K562 (cell line): Measurements from ENCODE around the gene RHD. TPM values are rescaled to one million over a fixed set of nuclear protein-coding genes. Genes with fewer than 3 reads are reported as not detected.

Experiments used
- BMI1 ChIP-seq: fragments of 150-350 bp; IDR thresholded peaks from 2 replicates; pipeline ENCODE4 v1.6.1; 2014; ENCODE audit warnings: low read length
- CBX2 ChIP-seq: fragments of 200-600 bp; sonication (generic); IDR thresholded peaks from one replicate; pipeline ENCODE4 v1.6.1; 2012; ENCODE audit warnings: mild to moderate bottlenecking, low read length, inconsistent platforms; ENCODE audit not compliant: insufficient read depth, poor library complexity, severe bottlenecking
- CC2D1A ChIP-seq: fragments of 450-650 bp; IDR thresholded peaks from 2 replicates; pipeline ENCODE4 v1.6.1; 2017; ENCODE audit warnings: mild to moderate bottlenecking
- CHCHD3 ChIP-seq: fragments of 250-450 bp; sonication (Bioruptor Pico); IDR thresholded peaks from 2 replicates; pipeline ENCODE4 v2.1.2; 2022; ENCODE audit warnings: mild to moderate bottlenecking
- ERF ChIP-seq: fragments of 450-650 bp; formaldehyde crosslinking; IDR thresholded peaks from 2 replicates; pipeline ENCODE4 v1.4.0; 2020; ENCODE audit warnings: mild to moderate bottlenecking, mixed read lengths
- HMG20B ChIP-seq: fragments of 250-450 bp; sonication (Bioruptor Pico); IDR thresholded peaks from 2 replicates; pipeline ENCODE4 v1.5.0; 2021; ENCODE audit warnings: mild to moderate bottlenecking
- NR2C2 ChIP-seq, 2 experiments: fragments of 200-800 bp in 1 of 2; sonication (Bioruptor generic) in 1 of 2; sonication (generic) in 1 of 2; formaldehyde crosslinking in 1 of 2; IDR thresholded peaks; 2 replicates each; pipeline versions ENCODE4 v1.6.1 to v1.8.0; 2016 to 2022; ENCODE audit warnings: mild to moderate bottlenecking in 1 of 2, missing compliant biosample characterization in 1 of 2, missing genetic modification characterization in 1 of 2, missing genetic modification reagents in 1 of 2
- RNF2 ChIP-seq: sonication (generic); IDR thresholded peaks from 2 replicates; pipeline ENCODE4 v1.6.1; 2016
- ZNF24 ChIP-seq: fragments of 450-650 bp; IDR thresholded peaks from 2 replicates; pipeline ENCODE4 v1.6.1; 2016
- ZNF263 ChIP-seq: sonication (generic); formaldehyde crosslinking; IDR thresholded peaks from 2 replicates; pipeline ENCODE4 v1.8.0; 2022; ENCODE audit warnings: mild to moderate bottlenecking, missing genetic modification reagents, borderline replicate concordance
- ZNF324 ChIP-seq: fragments of 250-450 bp; sonication (Bioruptor Pico); IDR thresholded peaks from 2 replicates; pipeline ENCODE4 v1.4.0; 2020; ENCODE audit warnings: mild to moderate bottlenecking
- ZNF347 ChIP-seq: fragments of 450-650 bp; formaldehyde crosslinking; IDR thresholded peaks from 2 replicates; pipeline ENCODE4 v1.4.0; 2020; ENCODE audit warnings: low read depth, mild to moderate bottlenecking, moderate library complexity
- ZNF41 ChIP-seq: fragments of 250-450 bp; sonication (Bioruptor Pico); conservative IDR thresholded peaks from 2 replicates; pipeline ENCODE4 v1.4.0; 2020; ENCODE audit warnings: mild to moderate bottlenecking
- ZNF444 ChIP-seq: fragments of 250-450 bp; sonication (Bioruptor Pico); IDR thresholded peaks from 2 replicates; pipeline ENCODE4 v1.4.0; 2020; ENCODE audit warnings: mild to moderate bottlenecking, moderate library complexity
- ZNF589 ChIP-seq: fragments of 200-800 bp; sonication (Bioruptor generic); IDR thresholded peaks from 2 replicates; pipeline ENCODE4 v1.6.1; 2016; ENCODE audit warnings: low read depth, missing genetic modification characterization, missing compliant biosample characterization
- ZZZ3 ChIP-seq: fragments of 450-650 bp; IDR thresholded peaks from 2 replicates; pipeline ENCODE4 v1.6.1; 2016; ENCODE audit warnings: antibody characterized with exemption, mild to moderate bottlenecking, moderate library complexity
- polyA plus RNA-seq, 8 experiments: library from polyadenylated mRNA; depleted of rRNA in 4 of 8; stranded (reverse) in 5 of 8; unstranded in 3 of 8; fragments of >200 nt; fragmentation: Nextera tagmentation in 2 of 8; fragmentation: Illumina TruSeq in 1 of 8; extraction: Ambion mirVana in 2 of 8; extraction: Trizol in 1 of 8; gene quantifications; 2 replicates each; pipeline versions ENCODE4 v1.2.1 to v1.2.3, GENCODE V29; 2011 to 2014; ENCODE audit warnings: inconsistent platforms in 1 of 8, missing spikeins in 1 of 8
- total RNA-seq, 7 experiments: library from RNA; depleted of rRNA in 6 of 7; stranded (reverse); fragments of >200 nt in 6 of 7; fragmentation: Illumina TruSeq in 2 of 7; extraction: Trizol in 2 of 7; gene quantifications; 2 replicates each; pipeline versions ENCODE4 v1.2.1 to v1.2.3, GENCODE V29; 2011 to 2021; ENCODE audit warnings: low replicate concordance in 1 of 7
- TF ChIP-seq, protein P1 (sequence below): IDR thresholded peaks from 2 replicates; pipeline ENCODE4 v1.6.1; 2011; ENCODE audit not compliant: insufficient read length; ENCODE audit errors: extremely low read depth
- TF ChIP-seq, protein P2 (sequence below): fragments of 250-450 bp; sonication (Bioruptor Pico); IDR thresholded peaks from 2 replicates; pipeline ENCODE4 v1.8.0; 2021; ENCODE audit warnings: mild to moderate bottlenecking, moderate library complexity
- TF ChIP-seq, protein P3 (sequence below): fragments of 250-450 bp; sonication (Bioruptor Pico); IDR thresholded peaks from 2 replicates; pipeline ENCODE4 v1.8.0; 2021; ENCODE audit warnings: borderline replicate concordance, mild to moderate bottlenecking, moderate library complexity; ENCODE audit not compliant: poor library complexity, severe bottlenecking
- TF ChIP-seq, protein P4 (sequence below): IDR thresholded peaks from 2 replicates; pipeline ENCODE4 v1.6.1; 2016; ENCODE audit warnings: missing genetic modification characterization, missing compliant biosample characterization
- TF ChIP-seq, protein P5 (sequence below): sonication (generic); formaldehyde crosslinking; IDR thresholded peaks from 2 replicates; pipeline ENCODE4 v1.8.0; 2022; ENCODE audit warnings: mild to moderate bottlenecking, missing genetic modification reagents, borderline replicate concordance

The RHD gene
- total and polyA plus RNA-seq, 9 of the 15 experiments (the other 6 are each of a cell fraction or from before 2014, with no cell fraction given) = 8.8 to 32.4 (median 15.0) TPM

DNA sequence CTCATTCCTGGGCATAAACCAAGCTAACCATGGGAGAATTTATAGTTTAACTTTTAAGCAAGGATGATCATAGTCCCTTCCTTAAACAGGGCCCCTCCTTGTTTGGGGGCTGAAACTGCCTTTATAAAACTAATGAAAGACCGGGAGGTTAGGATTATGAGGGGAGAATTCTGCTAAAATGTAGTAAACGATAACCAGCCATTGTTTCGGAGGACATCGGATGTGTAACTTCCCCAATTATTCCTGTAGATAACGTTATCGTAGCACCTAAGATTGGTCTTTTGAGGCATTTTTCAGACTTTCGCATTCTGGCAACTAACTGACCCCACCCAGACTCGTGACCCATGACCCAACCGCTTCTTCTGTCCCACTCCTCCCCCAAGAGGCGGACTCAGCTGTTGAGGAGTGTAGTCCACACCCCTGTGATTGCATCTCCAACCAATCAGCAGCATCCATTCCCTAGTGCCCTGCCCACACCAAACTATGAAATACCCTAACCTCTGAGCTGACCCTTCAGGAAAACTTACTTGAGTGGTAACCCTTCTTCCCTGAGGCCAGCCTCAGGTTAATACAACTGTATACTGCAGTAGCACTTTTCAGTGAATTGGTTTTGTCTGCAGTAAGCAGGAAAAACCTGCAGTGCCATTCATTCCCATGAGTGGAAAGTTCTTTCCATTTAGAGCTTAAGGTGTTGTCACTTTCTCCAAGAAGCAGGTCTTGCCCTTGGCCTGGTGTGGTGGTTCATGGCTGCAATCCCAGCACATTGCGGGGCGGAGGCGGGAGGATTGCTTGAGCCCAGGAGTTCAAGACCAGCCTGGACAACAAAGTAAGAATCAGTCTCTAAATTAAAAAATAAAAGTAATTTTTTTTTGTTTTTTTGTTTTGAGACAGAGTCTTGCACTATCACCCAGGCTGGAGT, 39.2 kb upstream of the RHD start (continued):
- TF ChIP-seq, protein P1, sequence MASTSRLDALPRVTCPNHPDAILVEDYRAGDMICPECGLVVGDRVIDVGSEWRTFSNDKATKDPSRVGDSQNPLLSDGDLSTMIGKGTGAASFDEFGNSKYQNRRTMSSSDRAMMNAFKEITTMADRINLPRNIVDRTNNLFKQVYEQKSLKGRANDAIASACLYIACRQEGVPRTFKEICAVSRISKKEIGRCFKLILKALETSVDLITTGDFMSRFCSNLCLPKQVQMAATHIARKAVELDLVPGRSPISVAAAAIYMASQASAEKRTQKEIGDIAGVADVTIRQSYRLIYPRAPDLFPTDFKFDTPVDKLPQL = no peak
- TF ChIP-seq ZNF324 (CRISPR knock-in tag) (no peak), ZNF263 (CRISPR knock-in tag) (peak; percentile 56; the same call in 1 of the 2 replicates), HMG20B (CRISPR knock-in tag) (no peak), BMI1 (no peak), ZNF589 (0 out of 2 replicates have a peak, but pooled peaks have one; percentile 47), ZZZ3 (no peak), CBX2 (no peak), CC2D1A (peak; percentile 55; the same call in 1 of the 2 replicates), ZNF24 (no peak), ERF (CRISPR knock-in tag) (0 out of 2 replicates have a peak, but pooled peaks have one; percentile 49), NR2C2 (CRISPR knock-in tag; IDR thresholded peaks at IDR 0.05) (peak; percentile 91), NR2C2 (tag; IDR thresholded peaks at IDR 0.05) (peak; percentile 98), RNF2 (peak; percentile 86; the same call in 1 of the 2 replicates), ZNF347 (CRISPR knock-in tag) (no peak), ZNF444 (CRISPR knock-in tag) (no peak), ZNF41 (peak; percentile 8; the same call in 1 of the 2 replicates), CHCHD3 (no peak)
- TF ChIP-seq, protein P2, sequence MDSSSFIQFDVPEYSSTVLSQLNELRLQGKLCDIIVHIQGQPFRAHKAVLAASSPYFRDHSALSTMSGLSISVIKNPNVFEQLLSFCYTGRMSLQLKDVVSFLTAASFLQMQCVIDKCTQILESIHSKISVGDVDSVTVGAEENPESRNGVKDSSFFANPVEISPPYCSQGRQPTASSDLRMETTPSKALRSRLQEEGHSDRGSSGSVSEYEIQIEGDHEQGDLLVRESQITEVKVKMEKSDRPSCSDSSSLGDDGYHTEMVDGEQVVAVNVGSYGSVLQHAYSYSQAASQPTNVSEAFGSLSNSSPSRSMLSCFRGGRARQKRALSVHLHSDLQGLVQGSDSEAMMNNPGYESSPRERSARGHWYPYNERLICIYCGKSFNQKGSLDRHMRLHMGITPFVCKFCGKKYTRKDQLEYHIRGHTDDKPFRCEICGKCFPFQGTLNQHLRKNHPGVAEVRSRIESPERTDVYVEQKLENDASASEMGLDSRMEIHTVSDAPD (CRISPR knock-in tag) = no peak
- TF ChIP-seq, protein P3, sequence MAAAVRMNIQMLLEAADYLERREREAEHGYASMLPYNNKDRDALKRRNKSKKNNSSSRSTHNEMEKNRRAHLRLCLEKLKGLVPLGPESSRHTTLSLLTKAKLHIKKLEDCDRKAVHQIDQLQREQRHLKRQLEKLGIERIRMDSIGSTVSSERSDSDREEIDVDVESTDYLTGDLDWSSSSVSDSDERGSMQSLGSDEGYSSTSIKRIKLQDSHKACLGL = no peak
- TF ChIP-seq, protein P4, sequence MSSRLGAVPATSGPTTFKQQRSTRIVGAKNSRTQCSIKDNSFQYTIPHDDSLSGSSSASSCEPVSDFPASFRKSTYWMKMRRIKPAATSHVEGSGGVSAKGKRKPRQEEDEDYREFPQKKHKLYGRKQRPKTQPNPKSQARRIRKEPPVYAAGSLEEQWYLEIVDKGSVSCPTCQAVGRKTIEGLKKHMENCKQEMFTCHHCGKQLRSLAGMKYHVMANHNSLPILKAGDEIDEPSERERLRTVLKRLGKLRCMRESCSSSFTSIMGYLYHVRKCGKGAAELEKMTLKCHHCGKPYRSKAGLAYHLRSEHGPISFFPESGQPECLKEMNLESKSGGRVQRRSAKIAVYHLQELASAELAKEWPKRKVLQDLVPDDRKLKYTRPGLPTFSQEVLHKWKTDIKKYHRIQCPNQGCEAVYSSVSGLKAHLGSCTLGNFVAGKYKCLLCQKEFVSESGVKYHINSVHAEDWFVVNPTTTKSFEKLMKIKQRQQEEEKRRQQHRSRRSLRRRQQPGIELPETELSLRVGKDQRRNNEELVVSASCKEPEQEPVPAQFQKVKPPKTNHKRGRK (tag) = no peak
- TF ChIP-seq, protein P5, sequence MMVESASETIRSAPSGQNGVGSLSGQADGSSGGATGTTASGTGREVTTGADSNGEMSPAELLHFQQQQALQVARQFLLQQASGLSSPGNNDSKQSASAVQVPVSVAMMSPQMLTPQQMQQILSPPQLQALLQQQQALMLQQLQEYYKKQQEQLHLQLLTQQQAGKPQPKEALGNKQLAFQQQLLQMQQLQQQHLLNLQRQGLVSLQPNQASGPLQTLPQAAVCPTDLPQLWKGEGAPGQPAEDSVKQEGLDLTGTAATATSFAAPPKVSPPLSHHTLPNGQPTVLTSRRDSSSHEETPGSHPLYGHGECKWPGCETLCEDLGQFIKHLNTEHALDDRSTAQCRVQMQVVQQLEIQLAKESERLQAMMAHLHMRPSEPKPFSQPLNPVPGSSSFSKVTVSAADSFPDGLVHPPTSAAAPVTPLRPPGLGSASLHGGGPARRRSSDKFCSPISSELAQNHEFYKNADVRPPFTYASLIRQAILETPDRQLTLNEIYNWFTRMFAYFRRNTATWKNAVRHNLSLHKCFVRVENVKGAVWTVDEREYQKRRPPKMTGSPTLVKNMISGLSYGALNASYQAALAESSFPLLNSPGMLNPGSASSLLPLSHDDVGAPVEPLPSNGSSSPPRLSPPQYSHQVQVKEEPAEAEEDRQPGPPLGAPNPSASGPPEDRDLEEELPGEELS = 0 out of 2 replicates have a peak, but pooled peaks have one; percentile 40
